ENCODE results near the gene TRIM44.
"Not testable (repeated sequence)": the region's sequence is repeated elsewhere in the genome, so short reads cannot be mapped to it uniquely, and the experiment has no call there.

TRIM44 gene

DNA sequence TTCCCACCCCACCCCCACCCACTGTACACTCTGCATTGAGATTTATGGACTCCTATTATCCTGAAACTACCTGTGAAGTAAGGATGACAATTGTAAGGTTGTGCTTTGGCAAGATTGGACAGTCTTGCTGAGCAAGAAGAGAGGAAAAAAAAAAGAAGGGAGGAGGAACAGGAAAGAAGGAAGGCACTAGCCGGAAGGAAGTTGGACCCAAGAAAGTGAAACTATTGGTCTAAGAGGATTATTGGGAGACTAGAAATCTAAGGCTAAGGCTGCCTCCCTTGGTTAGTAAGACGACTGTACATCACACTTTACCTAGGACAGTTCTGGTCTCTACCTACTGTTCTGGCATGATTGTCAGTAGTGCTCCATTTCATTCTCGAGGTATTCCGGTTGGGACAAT is 12.1 kb upstream of the TRIM44 start:
- H3K14ac ChIP-seq (ENCODE audit: low read length): no peak overlapping the region
- H3K18ac ChIP-seq (ENCODE audit: low read length): no peak overlapping the region
- H2BK15ac ChIP-seq (ENCODE audit: low read length): no peak overlapping the region
- H3K36me3 ChIP-seq (replicated peaks in 1 of 2; ENCODE audit: control insufficient read depth in 2 of 2, insufficient read depth in 2 of 2, low read length in 2 of 2): no peaks in the 10 kb centered on the region
- no peak overlapping the region for H3K4me3 ChIP-seq (ENCODE audit: low read length in 2 of 2)
- H3K4me2 ChIP-seq (ENCODE audit: insufficient read depth, low read length, poor library complexity, severe bottlenecking): no peak overlapping the region
- H3K79me1 ChIP-seq (ENCODE audit: low read depth, low read length): no peaks in the 10 kb centered on the region
- DNase-seq (ENCODE audit: low spot score): no peak
- no CpG with 5 or more reads among the region's 4 CpGs for WGBS, 2 donors (ENCODE audit: extremely low coverage in 2 of 2, insufficient read length in 2 of 2, insufficient replicate concordance in 1 of 2)
- H2BK120ac ChIP-seq (ENCODE audit: low read depth, low read length): no peak overlapping the region
- no peak overlapping the region for H3K27ac ChIP-seq (replicated peaks; ENCODE audit: low read length)
- H2AK5ac ChIP-seq (ENCODE audit: low read depth, low read length): no peak overlapping the region
- H3K9me3 ChIP-seq (replicated peaks in 1 of 2; ENCODE audit: control insufficient read depth in 2 of 2, insufficient read depth in 1 of 2, low read depth in 1 of 2, low read length in 2 of 2): no peaks in the 10 kb centered on the region
- H3K27me3 ChIP-seq (ENCODE audit: control insufficient read depth in 3 of 3, insufficient read depth in 3 of 3, low read depth in 1 of 3, low read length in 3 of 3): peaks cover 0 to 3% (median 0%) of the 10 kb centered on the region in 3 experiments
- H3K23ac ChIP-seq (ENCODE audit: low read depth, low read length, poor library complexity): no peak overlapping the region
- H4K8ac ChIP-seq (ENCODE audit: low read depth, low read length): no peak overlapping the region
- peaks cover 3 to 4% of the 10 kb centered on the region in 2 donors for H3K4me1 ChIP-seq (ENCODE audit: control insufficient read depth in 2 of 2, insufficient read depth in 1 of 2, low read depth in 1 of 2, low read length in 2 of 2)
- H2AFZ ChIP-seq (ENCODE audit: low read length): no peak overlapping the region
- H4K91ac ChIP-seq (ENCODE audit: low read depth, low read length, poor library complexity): no peak overlapping the region
- no peak overlapping the region for H2BK5ac ChIP-seq (ENCODE audit: low read length)
- no peak overlapping the region for H3K9ac ChIP-seq (ENCODE audit: low read depth, low read length, poor library complexity)
- H2BK12ac ChIP-seq (ENCODE audit: low read length): no peak overlapping the region
- H3K4ac ChIP-seq (ENCODE audit: low read length): no peak overlapping the region

DNA sequence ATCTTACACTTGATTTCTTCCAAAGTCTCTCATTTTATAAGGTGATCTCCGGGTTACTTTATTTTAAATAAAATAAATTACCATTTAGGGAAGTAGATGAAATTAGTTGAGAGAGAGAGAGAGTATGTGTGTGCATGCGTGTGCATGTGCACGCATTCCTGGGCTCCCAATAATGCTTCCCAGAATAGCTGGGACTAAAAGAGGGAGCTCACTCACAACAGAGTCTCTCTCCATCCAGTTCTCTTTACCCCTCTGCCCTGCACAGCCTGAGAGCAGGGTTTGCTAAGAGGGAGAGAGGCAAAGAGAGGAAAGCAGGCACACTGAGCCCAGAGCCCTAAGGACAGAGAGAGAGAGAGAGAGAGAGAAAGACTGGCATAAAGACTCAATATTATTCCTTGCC is 11.3 kb upstream of the TRIM44 start:
- no peaks in the 10 kb centered on the region for H3K36me3 ChIP-seq (replicated peaks in 1 of 2; ENCODE audit: control insufficient read depth in 2 of 2, insufficient read depth in 2 of 2, low read length in 2 of 2)
- WGBS, 2 donors (ENCODE audit: extremely low coverage in 2 of 2, insufficient read length in 2 of 2, insufficient replicate concordance in 1 of 2): no CpG with 5 or more reads among the region's 3 CpGs
- no peak overlapping the region for H3K18ac ChIP-seq (ENCODE audit: low read length)
- no peak overlapping the region for H2AK5ac ChIP-seq (ENCODE audit: low read depth, low read length)
- no peak overlapping the region for H2BK5ac ChIP-seq (ENCODE audit: low read length)
- no peak overlapping the region for H4K8ac ChIP-seq (ENCODE audit: low read depth, low read length)
- H3K4ac ChIP-seq (ENCODE audit: low read length): no peak overlapping the region
- H3K9ac ChIP-seq (ENCODE audit: low read depth, low read length, poor library complexity): no peak overlapping the region
- no peak for DNase-seq (ENCODE audit: low spot score)
- H3K27ac ChIP-seq (replicated peaks; ENCODE audit: low read length): no peak overlapping the region
- H2BK120ac ChIP-seq (ENCODE audit: low read depth, low read length): no peak overlapping the region
- H3K14ac ChIP-seq (ENCODE audit: low read length): no peak overlapping the region
- H3K23ac ChIP-seq (ENCODE audit: low read depth, low read length, poor library complexity): no peak overlapping the region
- H3K4me2 ChIP-seq (ENCODE audit: insufficient read depth, low read length, poor library complexity, severe bottlenecking): no peak overlapping the region
- peaks cover 3 to 6% of the 10 kb centered on the region in 2 donors for H3K4me1 ChIP-seq (ENCODE audit: control insufficient read depth in 2 of 2, insufficient read depth in 1 of 2, low read depth in 1 of 2, low read length in 2 of 2)
- H3K27me3 ChIP-seq (ENCODE audit: control insufficient read depth in 3 of 3, insufficient read depth in 3 of 3, low read depth in 1 of 3, low read length in 3 of 3): no peaks in the 10 kb centered on the region
- no peak overlapping the region for H3K4me3 ChIP-seq (ENCODE audit: low read length in 2 of 2)
- H2BK15ac ChIP-seq (ENCODE audit: low read length): no peak overlapping the region
- H2AFZ ChIP-seq (ENCODE audit: low read length): no peak overlapping the region
- H4K91ac ChIP-seq (ENCODE audit: low read depth, low read length, poor library complexity): no peak overlapping the region
- H3K9me3 ChIP-seq (replicated peaks in 1 of 2; ENCODE audit: control insufficient read depth in 2 of 2, insufficient read depth in 1 of 2, low read depth in 1 of 2, low read length in 2 of 2): no peaks in the 10 kb centered on the region
- no peak overlapping the region for H2BK12ac ChIP-seq (ENCODE audit: low read length)
- no peaks in the 10 kb centered on the region for H3K79me1 ChIP-seq (ENCODE audit: low read depth, low read length)

DNA sequence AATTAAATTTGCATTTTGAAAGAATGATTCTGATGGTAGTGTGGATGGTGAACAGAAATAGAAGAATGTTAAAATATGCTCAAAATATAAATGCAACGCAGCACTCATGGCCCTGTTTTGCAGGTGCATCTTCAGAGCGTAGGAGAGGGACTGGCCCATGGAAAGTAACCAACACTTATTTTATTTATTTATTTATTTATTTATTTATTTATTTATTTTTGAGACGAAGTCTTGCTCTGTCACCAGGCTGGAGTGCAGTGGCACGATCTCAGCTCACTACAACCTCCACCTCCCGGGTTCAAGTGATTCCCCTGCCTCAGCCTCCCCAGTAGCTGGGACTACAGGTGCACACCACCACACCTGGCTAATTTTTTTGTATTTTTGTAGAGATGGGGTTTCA is 9.8 kb upstream of the TRIM44 start:
- not testable (repeated sequence) for H3K18ac ChIP-seq (ENCODE audit: low read length); H3K79me1 ChIP-seq (ENCODE audit: low read depth, low read length); H3K4me3 ChIP-seq (ENCODE audit: low read length in 2 of 2); H2BK12ac ChIP-seq (ENCODE audit: low read length); H3K4ac ChIP-seq (ENCODE audit: low read length); H4K8ac ChIP-seq (ENCODE audit: low read depth, low read length); DNase-seq (ENCODE audit: low spot score); H3K9me3 ChIP-seq (replicated peaks in 1 of 2; ENCODE audit: control insufficient read depth in 2 of 2, insufficient read depth in 1 of 2, low read depth in 1 of 2, low read length in 2 of 2); H3K36me3 ChIP-seq (replicated peaks in 1 of 2; ENCODE audit: control insufficient read depth in 2 of 2, insufficient read depth in 2 of 2, low read length in 2 of 2); H2AK5ac ChIP-seq (ENCODE audit: low read depth, low read length); H3K9ac ChIP-seq (ENCODE audit: low read depth, low read length, poor library complexity); H4K91ac ChIP-seq (ENCODE audit: low read depth, low read length, poor library complexity); H2BK15ac ChIP-seq (ENCODE audit: low read length); H3K27ac ChIP-seq (replicated peaks; ENCODE audit: low read length); H2BK120ac ChIP-seq (ENCODE audit: low read depth, low read length); H3K4me1 ChIP-seq (ENCODE audit: control insufficient read depth in 2 of 2, insufficient read depth in 1 of 2, low read depth in 1 of 2, low read length in 2 of 2); H2AFZ ChIP-seq (ENCODE audit: low read length); H3K23ac ChIP-seq (ENCODE audit: low read depth, low read length, poor library complexity); H3K4me2 ChIP-seq (ENCODE audit: insufficient read depth, low read length, poor library complexity, severe bottlenecking); H2BK5ac ChIP-seq (ENCODE audit: low read length); H3K14ac ChIP-seq (ENCODE audit: low read length); H3K27me3 ChIP-seq (ENCODE audit: control insufficient read depth in 3 of 3, insufficient read depth in 3 of 3, low read depth in 1 of 3, low read length in 3 of 3)
- WGBS, 2 donors (ENCODE audit: extremely low coverage in 2 of 2, insufficient read length in 2 of 2, insufficient replicate concordance in 1 of 2): no CpG with 5 or more reads among the region's 5 CpGs

DNA sequence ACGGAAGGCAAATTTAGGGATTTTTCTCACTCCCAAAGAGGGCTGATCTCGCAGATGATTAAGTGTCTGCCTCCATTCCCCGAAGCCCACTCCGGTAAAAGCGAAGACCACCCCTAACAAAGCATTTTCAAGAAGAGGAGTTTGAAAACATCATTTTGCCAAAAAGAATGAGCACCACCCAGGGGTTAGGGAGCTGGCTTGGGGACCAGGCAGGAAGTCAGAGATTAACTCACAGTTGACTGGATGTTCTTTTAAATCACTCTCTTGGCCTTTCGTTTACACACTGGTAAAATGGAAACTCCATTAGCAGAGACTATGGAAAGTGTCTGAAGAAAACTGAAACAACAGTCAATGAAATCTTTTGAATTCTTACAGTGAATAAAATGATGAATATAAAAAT is 7.9 kb upstream of the TRIM44 start:
- Histone ChIP-seq H3K4me3 (ENCODE audit: low read length in 2 of 2) (no peak overlapping the region), H2BK5ac (ENCODE audit: low read length) (no peak overlapping the region), H3K27me3 (ENCODE audit: control insufficient read depth in 3 of 3, insufficient read depth in 3 of 3, low read depth in 1 of 3, low read length in 3 of 3) (no peaks in the 10 kb centered on the region), H3K18ac (ENCODE audit: low read length) (no peak overlapping the region), H4K8ac (ENCODE audit: low read depth, low read length) (no peak overlapping the region), H2BK120ac (ENCODE audit: low read depth, low read length) (no peak overlapping the region), H3K9me3 (replicated peaks in 1 of 2; ENCODE audit: control insufficient read depth in 2 of 2, insufficient read depth in 1 of 2, low read depth in 1 of 2, low read length in 2 of 2) (no peaks in the 10 kb centered on the region), H3K4me2 (ENCODE audit: insufficient read depth, low read length, poor library complexity, severe bottlenecking) (peak overlapping the region; percentile 46), H3K4me1 (ENCODE audit: control insufficient read depth in 2 of 2, insufficient read depth in 1 of 2, low read depth in 1 of 2, low read length in 2 of 2) (peaks cover 3 to 6% of the 10 kb centered on the region in 2 donors), H3K79me1 (ENCODE audit: low read depth, low read length) (no peaks in the 10 kb centered on the region), H3K14ac (ENCODE audit: low read length) (no peak overlapping the region), H2BK15ac (ENCODE audit: low read length) (no peak overlapping the region), H3K23ac (ENCODE audit: low read depth, low read length, poor library complexity) (no peak overlapping the region), H3K9ac (ENCODE audit: low read depth, low read length, poor library complexity) (no peak overlapping the region), H2AK5ac (ENCODE audit: low read depth, low read length) (no peak overlapping the region), H2BK12ac (ENCODE audit: low read length) (no peak overlapping the region), H2AFZ (ENCODE audit: low read length) (peak overlapping the region; percentile 91), H4K91ac (ENCODE audit: low read depth, low read length, poor library complexity) (no peak overlapping the region), H3K27ac (replicated peaks; ENCODE audit: low read length) (peak overlapping the region; percentile 74), H3K4ac (ENCODE audit: low read length) (no peak overlapping the region), H3K36me3 (replicated peaks in 1 of 2; ENCODE audit: control insufficient read depth in 2 of 2, insufficient read depth in 2 of 2, low read length in 2 of 2) (no peaks in the 10 kb centered on the region)
- DNase-seq (ENCODE audit: low spot score): peak; percentile 27
- WGBS, 2 donors (ENCODE audit: extremely low coverage in 2 of 2, insufficient read length in 2 of 2, insufficient replicate concordance in 1 of 2): no CpG with 5 or more reads among the region's 6 CpGs
